A673 (cell line): ENCODE measurements around the gene SYTL5.
A peak's percentile ranks its signal among the peaks of the same experiment; 100 is the strongest.

Experiments used
- EZH2 ChIP-seq: fragments of 200-600 bp; sonication (generic); IDR thresholded peaks from 2 replicates; pipeline ENCODE4 v1.6.1; 2017; ENCODE audit warnings: borderline replicate concordance, low read depth, mild to moderate bottlenecking, mixed read lengths, antibody characterized with exemption, low read length; ENCODE audit not compliant: poor library complexity, severe bottlenecking
- TF ChIP-seq, protein P1 (sequence below): fragments of 300-800, 200-600 bp; sonication (generic); conservative IDR thresholded peaks from 2 replicates; pipeline ENCODE4 v1.5.1; 2017; ENCODE audit warnings: low read depth, mild to moderate bottlenecking, antibody characterized with exemption, low read length, moderate library complexity, mixed read lengths

DNA sequence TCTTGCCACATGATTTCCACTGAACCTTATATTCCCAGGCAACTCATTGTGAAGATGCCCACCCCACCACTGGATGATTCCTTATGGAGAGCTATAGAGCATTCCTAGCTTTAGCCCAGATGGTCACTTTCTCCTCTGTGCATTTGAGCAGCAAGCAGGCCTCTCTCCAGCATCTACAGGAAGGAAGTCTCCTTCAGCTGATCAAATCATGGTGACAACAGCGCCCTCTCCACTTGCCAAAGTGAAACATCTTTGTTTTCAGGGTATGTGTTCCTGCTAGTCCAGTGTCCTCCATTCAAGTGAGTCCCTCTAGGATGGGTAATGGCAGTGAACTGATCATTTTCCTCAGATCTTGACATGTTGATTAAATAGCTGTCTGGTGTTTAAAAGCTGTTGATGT lies 10.9 kb upstream of the SYTL5 start:
- TF ChIP-seq, protein P1, sequence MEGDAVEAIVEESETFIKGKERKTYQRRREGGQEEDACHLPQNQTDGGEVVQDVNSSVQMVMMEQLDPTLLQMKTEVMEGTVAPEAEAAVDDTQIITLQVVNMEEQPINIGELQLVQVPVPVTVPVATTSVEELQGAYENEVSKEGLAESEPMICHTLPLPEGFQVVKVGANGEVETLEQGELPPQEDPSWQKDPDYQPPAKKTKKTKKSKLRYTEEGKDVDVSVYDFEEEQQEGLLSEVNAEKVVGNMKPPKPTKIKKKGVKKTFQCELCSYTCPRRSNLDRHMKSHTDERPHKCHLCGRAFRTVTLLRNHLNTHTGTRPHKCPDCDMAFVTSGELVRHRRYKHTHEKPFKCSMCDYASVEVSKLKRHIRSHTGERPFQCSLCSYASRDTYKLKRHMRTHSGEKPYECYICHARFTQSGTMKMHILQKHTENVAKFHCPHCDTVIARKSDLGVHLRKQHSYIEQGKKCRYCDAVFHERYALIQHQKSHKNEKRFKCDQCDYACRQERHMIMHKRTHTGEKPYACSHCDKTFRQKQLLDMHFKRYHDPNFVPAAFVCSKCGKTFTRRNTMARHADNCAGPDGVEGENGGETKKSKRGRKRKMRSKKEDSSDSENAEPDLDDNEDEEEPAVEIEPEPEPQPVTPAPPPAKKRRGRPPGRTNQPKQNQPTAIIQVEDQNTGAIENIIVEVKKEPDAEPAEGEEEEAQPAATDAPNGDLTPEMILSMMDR: peak; percentile 34; the same call in 1 of the 2 replicates
- no peak for TF ChIP-seq EZH2
